ENCODE data around the gene PYGB.

Gene PYGB

GRCh38 chr20:25220810-25221591, 26.9 kb upstream of the PYGB start:
- no peak for TF ChIP-seq CTCF (IDR thresholded peaks at IDR 0.05; ENCODE audit: low read depth, low read length)
- H3K4me3 ChIP-seq (replicated peaks in 1 of 2; ENCODE audit: low read depth in 2 of 2, low read length in 2 of 2), result no peak overlapping the region
- no peak for DNase-seq (ENCODE audit: low read depth in 2 of 2)

- peak in 1 of 2 donors; percentile 27 for DNase-seq (ENCODE audit: low read depth in 2 of 2)
- no peak overlapping the region for H3K4me3 ChIP-seq (replicated peaks in 1 of 2; ENCODE audit: low read depth in 2 of 2, low read length in 2 of 2)
- TF ChIP-seq CTCF (IDR thresholded peaks at IDR 0.05; ENCODE audit: low read depth, low read length), result no peak
Observed at GRCh38 chr20:25221592-25222460, 26.1 kb upstream of the PYGB start.

- H3K4me3 ChIP-seq (replicated peaks in 1 of 2; ENCODE audit: low read depth in 2 of 2, low read length in 2 of 2), result no peak overlapping the region
- DNase-seq (ENCODE audit: low read depth in 2 of 2), result no peak
- no peak for TF ChIP-seq CTCF (IDR thresholded peaks at IDR 0.05; ENCODE audit: low read depth, low read length)
Observed at GRCh38 chr20:25222461-25223178, 25.3 kb upstream of the PYGB start.

GRCh38 chr20:25223179-25223661, 24.7 kb upstream of the PYGB start:
- H3K4me3 ChIP-seq (replicated peaks in 1 of 2; ENCODE audit: low read depth in 2 of 2, low read length in 2 of 2), result no peak overlapping the region
- peak; percentile 78 to 97 for DNase-seq (ENCODE audit: low read depth in 2 of 2)
- peak; percentile 34 for TF ChIP-seq CTCF (IDR thresholded peaks at IDR 0.05; ENCODE audit: low read depth, low read length)

- DNase-seq (ENCODE audit: low read depth in 2 of 2), result no peak
- no peak overlapping the region for H3K4me3 ChIP-seq (replicated peaks in 1 of 2; ENCODE audit: low read depth in 2 of 2, low read length in 2 of 2)
- no peak for TF ChIP-seq CTCF (IDR thresholded peaks at IDR 0.05; ENCODE audit: low read depth, low read length)
Observed at GRCh38 chr20:25223765-25224720, 23.8 kb upstream of the PYGB start.

Measured in cardiac fibroblast (primary cell).